Measurements from ENCODE around the gene CFAP47. TPM values are rescaled to one million over a fixed set of nuclear protein-coding genes. Genes with fewer than 3 reads are reported as not detected.
"Not testable (repeated sequence)": the region's sequence is repeated elsewhere in the genome, so short reads cannot be mapped to it uniquely, and the experiment has no call there.

The CFAP47 gene
- total RNA-seq, 1 donor from 2014 or later, result not detected

DNA sequence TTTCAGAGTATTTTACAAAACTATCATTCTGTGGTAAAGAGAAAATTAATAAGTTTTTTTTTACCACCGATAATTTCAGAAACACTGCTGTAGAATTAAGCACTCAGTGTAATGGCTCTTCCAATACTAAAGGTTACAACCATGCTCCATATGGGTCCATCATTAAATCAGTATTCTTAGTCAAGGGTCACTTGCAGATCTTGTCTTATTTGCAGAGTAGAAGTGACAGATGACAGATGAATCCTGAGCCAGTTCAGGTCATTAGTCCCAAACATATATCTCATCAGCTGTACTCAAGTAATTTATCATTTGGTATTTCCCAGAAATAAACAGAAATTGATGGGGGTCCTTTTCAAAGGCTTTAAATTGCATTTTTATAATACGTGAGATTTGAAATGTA, 182.9 kb downstream of the CFAP47 start:
- no peaks in the 10 kb centered on the region for H3K4me1 Mint-ChIP-seq (ENCODE audit: low read depth)
- no peaks in the 10 kb centered on the region for H3K9me3 Mint-ChIP-seq
- no peaks in the 10 kb centered on the region for H3K27me3 Mint-ChIP-seq (ENCODE audit: insufficient read depth)

DNA sequence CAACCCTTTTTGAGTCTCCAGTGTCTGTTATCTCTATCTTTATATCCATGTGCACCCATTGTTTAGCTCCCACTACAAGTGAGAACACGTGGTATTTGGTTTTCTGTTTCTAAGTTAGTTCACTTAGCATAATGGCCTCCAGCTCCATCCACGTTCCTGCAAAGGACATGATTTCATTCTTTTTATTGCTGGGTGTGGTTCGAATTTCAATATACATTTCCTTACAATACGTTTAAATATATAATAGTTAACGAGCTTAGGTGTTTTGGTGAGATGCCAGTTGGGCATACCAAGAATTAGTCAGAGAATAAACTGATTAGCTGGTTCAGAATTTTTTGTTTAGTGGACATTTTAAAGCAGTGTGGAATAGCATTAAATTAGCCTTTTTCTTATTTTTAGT, 196.7 kb downstream of the CFAP47 start:
- H3K4me3 Mint-ChIP-seq, result no peak overlapping the region
- no peaks in the 10 kb centered on the region for H3K4me1 Mint-ChIP-seq (ENCODE audit: low read depth)
- intact Hi-C loops (cut with micrococcal nuclease), result no loop called here
- DNase-seq (ENCODE audit: low spot score), result no peak
- no peak overlapping the region for H3K27ac Mint-ChIP-seq
- no peaks in the 10 kb centered on the region for H3K9me3 Mint-ChIP-seq
- H3K36me3 Mint-ChIP-seq (ENCODE audit: low read depth), result no peaks in the 10 kb centered on the region
- no peaks in the 10 kb centered on the region for H3K27me3 Mint-ChIP-seq (ENCODE audit: insufficient read depth)

More for the DNA sequence above, 182.9 kb downstream of the CFAP47 start:
- Mint-ChIP-seq H3K27ac (no peak overlapping the region), H3K36me3 (ENCODE audit: low read depth) (no peaks in the 10 kb centered on the region), H3K4me3 (no peak overlapping the region)
- intact Hi-C loops (cut with micrococcal nuclease), result no loop called here
- no peak for DNase-seq (ENCODE audit: low spot score)

DNA sequence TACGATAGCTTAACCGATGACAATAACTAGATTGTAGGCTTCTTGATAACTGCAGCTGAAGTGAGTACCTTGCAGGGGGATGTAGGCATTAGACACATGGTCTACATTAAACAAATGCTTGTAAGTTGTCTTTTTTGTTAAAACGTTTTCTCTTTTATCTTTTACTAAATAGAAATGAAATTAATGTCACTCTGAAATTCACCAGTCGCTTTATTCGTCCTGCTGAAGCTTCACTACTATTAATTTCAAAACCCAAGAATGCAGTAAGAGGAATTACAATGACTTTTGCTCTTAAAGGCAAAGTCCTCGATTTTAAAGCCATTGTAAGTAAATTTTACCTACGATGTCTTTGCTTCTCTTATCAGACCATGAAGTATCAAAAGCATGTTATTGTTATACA, 239.7 kb downstream of the CFAP47 start:
- H3K27ac Mint-ChIP-seq, result no peak overlapping the region
- H3K36me3 Mint-ChIP-seq (ENCODE audit: low read depth), result no peaks in the 10 kb centered on the region
- no peak overlapping the region for H3K4me3 Mint-ChIP-seq
- H3K27me3 Mint-ChIP-seq (ENCODE audit: insufficient read depth), result no peaks in the 10 kb centered on the region
- intact Hi-C loops (cut with micrococcal nuclease), result no loop called here
- H3K9me3 Mint-ChIP-seq, result no peaks in the 10 kb centered on the region
- DNase-seq (ENCODE audit: low spot score), result no peak
- no peaks in the 10 kb centered on the region for H3K4me1 Mint-ChIP-seq (ENCODE audit: low read depth)

DNA sequence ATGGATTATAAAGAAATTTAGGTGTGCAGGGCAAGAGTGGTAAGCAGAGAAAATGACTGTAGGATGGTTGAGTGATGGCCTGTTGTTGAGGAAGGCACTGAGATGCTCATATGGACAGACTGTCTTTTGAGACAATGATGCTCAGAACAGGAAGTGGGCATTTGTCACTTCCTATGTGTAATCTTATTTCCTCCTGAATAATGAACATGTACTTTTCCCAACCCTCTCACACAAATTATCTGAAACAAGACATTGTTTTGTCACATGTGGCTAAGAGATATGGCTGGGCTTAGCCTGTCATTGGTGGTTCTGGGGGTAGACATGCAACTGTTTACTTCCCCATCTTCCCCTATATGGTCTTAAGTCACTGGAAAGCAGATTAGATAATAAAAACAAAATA, 240.5 kb downstream of the CFAP47 start:
- no peak for DNase-seq (ENCODE audit: low spot score)
- H3K27ac Mint-ChIP-seq, result no peak overlapping the region
- H3K36me3 Mint-ChIP-seq (ENCODE audit: low read depth), result no peaks in the 10 kb centered on the region
- intact Hi-C loops (cut with micrococcal nuclease), result no loop called here
- H3K27me3 Mint-ChIP-seq (ENCODE audit: insufficient read depth), result no peaks in the 10 kb centered on the region
- H3K4me1 Mint-ChIP-seq (ENCODE audit: low read depth), result no peaks in the 10 kb centered on the region
- H3K9me3 Mint-ChIP-seq, result no peaks in the 10 kb centered on the region
- H3K4me3 Mint-ChIP-seq, result no peak overlapping the region

DNA sequence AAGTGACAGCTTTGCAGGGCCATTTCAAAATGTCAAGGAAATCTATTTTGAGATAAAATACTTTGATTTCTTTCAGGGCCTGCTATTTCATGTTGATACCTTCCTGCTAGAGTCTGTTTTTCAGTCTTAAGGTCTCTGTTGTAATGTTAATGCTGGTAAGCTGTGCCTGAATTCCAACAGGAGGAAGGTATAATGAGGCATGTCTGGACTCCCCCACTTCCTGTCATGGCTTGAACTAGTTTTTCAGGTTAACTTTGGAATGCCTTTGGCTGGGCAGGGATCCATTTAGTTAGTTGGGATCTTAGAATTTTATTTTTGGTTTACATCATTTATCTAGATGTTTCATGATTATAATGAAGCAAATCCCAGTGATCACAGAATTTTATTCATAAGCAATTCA, 279.0 kb downstream of the CFAP47 start:
- DNase-seq (ENCODE audit: low spot score), result no peak
- Mint-ChIP-seq H3K27ac (no peak overlapping the region), H3K9me3 (no peaks in the 10 kb centered on the region), H3K4me1 (ENCODE audit: low read depth) (no peaks in the 10 kb centered on the region), H3K4me3 (no peak overlapping the region), H3K36me3 (ENCODE audit: low read depth) (no peaks in the 10 kb centered on the region), H3K27me3 (ENCODE audit: insufficient read depth) (no peaks in the 10 kb centered on the region)
- intact Hi-C loops (cut with micrococcal nuclease), result no loop called here

DNA sequence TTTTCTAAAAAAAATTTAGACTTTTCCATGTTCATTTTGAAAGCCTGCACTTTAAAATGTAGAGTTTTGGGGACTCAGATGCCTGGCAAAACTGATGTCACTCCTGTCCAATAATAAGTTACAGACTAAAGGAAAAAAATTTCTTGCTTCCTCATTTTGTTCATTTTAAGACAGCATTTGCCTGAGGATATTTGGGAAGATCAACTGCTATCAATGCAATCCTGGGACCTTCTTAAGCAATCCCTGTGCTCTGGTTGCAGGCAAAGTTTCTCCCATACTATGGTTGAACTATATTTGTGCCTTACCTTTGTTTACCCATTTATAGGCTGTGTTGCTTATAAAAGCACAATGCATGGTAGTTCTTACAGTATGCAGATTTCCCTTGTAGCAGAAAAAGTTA, 280.4 kb downstream of the CFAP47 start:
- Mint-ChIP-seq H3K36me3 (ENCODE audit: low read depth) (no peaks in the 10 kb centered on the region), H3K9me3 (no peaks in the 10 kb centered on the region), H3K4me1 (ENCODE audit: low read depth) (no peaks in the 10 kb centered on the region), H3K27me3 (ENCODE audit: insufficient read depth) (no peaks in the 10 kb centered on the region), H3K27ac (no peak overlapping the region), H3K4me3 (no peak overlapping the region)
- intact Hi-C loops (cut with micrococcal nuclease), result no loop called here
- DNase-seq (ENCODE audit: low spot score), result no peak

DNA sequence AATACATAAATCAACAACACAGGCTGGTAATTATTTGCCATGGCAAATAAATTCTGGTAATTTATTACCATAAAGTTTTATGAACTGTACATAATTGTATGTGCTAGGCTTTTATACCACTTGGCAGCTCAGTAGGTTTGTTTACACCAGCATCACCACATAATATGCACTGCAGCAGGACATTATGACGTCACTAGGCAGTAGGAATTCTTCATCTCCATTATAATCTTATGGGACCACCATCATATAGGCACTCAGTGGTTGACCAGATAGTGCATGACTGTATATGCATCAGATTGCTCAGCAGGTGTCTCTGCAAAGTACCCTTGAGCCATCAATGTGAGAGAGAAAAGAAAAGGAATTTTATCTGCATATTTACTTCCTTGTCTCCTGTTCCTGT, 295.4 kb downstream of the CFAP47 start:
- Mint-ChIP-seq H3K9me3 (no peaks in the 10 kb centered on the region), H3K4me1 (ENCODE audit: low read depth) (no peaks in the 10 kb centered on the region), H3K27me3 (ENCODE audit: insufficient read depth) (no peaks in the 10 kb centered on the region), H3K27ac (no peak overlapping the region), H3K36me3 (ENCODE audit: low read depth) (no peaks in the 10 kb centered on the region), H3K4me3 (no peak overlapping the region)
- no peak for DNase-seq (ENCODE audit: low spot score)
- intact Hi-C loops (cut with micrococcal nuclease), result no loop called here

DNA sequence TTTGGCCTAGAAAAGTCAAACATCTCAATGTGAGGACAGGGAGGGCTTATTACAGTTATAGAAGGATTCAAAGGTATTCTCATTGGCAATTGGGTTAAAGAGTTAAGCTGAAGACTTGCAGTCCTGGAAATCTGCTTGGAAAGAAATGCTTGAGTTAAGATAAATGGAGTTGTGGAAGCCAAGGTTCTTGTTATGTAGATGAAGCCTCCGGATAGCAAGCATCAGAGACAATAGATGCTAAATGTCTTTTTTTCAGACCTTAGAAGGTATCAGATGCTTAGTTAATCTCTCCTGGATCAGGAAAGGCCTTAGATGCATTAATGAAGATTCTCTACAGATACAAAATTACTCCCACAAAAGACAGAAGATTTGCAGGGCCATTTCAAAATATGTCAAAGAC, 299.3 kb downstream of the CFAP47 start:
- Mint-ChIP-seq H3K4me1 (ENCODE audit: low read depth) (no peaks in the 10 kb centered on the region), H3K36me3 (ENCODE audit: low read depth) (no peaks in the 10 kb centered on the region), H3K9me3 (no peaks in the 10 kb centered on the region), H3K27me3 (ENCODE audit: insufficient read depth) (no peaks in the 10 kb centered on the region), H3K27ac (no peak overlapping the region), H3K4me3 (no peak overlapping the region)
- DNase-seq (ENCODE audit: low spot score), result no peak
- intact Hi-C loops (cut with micrococcal nuclease), result no loop called here

DNA sequence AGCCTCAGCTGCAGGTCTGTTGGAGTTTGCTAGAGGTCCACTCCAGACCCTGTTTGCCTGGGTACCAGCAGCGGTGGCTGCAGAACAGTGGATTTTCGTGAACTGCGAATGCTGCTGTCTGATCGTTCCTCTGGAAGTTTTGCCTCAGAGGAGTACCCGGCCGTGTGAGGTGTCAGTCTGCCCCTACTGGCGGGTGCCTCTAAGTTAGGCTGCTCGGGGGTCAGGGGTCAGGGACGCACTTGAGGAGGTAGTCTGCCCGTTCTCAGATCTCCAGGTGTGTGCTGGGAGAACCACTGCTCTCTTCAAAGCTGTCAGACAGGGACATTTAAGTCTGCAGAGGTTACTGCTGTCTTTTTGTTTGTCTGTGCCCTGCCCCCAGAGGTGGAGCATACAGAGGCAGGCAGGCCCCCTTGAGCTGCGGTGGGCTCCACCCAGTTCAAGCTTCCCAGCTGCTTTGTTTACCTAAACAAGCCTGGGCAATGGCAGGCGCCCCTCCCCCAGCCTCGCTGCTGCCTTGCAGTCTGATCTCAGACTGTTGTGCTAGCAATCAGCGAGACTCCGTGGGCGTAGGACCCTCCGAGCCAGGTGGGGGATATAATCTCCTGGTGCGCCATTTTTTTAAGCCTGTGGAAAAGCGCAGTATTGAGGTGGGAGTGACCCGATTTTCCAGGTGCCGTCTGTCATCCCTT, 315.4 kb downstream of the CFAP47 start:
- intact Hi-C loops (cut with micrococcal nuclease); H3K4me3 Mint-ChIP-seq; H3K9me3 Mint-ChIP-seq; H3K36me3 Mint-ChIP-seq (ENCODE audit: low read depth); H3K27ac Mint-ChIP-seq; H3K27me3 Mint-ChIP-seq (ENCODE audit: insufficient read depth); H3K4me1 Mint-ChIP-seq (ENCODE audit: low read depth); DNase-seq (ENCODE audit: low spot score): not testable (repeated sequence)

DNA sequence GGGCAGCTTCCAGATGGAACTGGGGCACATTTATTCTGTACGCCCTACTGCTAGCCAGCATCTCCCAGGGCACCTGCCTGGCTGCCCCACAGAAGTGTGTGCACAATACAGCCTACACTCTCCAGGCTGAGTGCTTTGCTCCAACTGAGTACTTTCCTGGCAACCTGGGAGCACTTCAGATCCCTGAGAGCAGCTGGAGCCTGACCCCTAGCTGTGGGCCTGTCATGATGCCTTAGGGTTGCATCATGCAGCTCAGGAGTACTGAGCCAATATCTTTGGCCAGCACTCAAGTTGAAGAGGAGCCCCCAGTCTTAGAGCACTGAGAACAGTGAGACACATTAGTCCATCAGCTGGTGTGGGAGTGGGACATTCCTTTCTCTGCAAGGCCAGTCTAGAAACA, 321.9 kb downstream of the CFAP47 start:
- Mint-ChIP-seq H3K4me3 (no peak overlapping the region), H3K27ac (no peak overlapping the region), H3K4me1 (ENCODE audit: low read depth) (no peaks in the 10 kb centered on the region), H3K36me3 (ENCODE audit: low read depth) (no peaks in the 10 kb centered on the region), H3K27me3 (ENCODE audit: insufficient read depth) (no peaks in the 10 kb centered on the region), H3K9me3 (no peaks in the 10 kb centered on the region)
- DNase-seq (ENCODE audit: low spot score), result no peak
- intact Hi-C loops (cut with micrococcal nuclease), result no loop called here

DNA sequence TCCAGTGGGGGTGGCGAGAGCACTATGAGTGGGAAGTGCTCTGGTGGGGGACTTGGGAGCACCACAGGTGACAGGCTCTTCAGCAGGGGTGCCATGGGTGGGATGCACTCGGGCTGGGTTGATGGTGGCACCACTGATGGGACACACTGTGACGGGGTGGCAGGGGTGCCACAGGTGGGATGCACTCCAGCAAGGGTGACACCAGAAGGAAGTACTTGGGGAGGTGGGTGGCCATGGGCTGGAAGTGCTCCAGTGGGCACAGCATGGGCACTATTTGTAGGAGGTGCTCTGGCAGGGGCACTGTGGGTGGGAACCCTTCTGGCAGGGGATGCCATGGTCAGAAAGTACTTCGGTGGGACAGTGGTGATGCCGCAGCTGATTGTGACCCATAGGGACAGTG, 346.6 kb downstream of the CFAP47 start:
- Mint-ChIP-seq H3K4me3 (no peak overlapping the region), H3K27me3 (ENCODE audit: insufficient read depth) (no peaks in the 10 kb centered on the region), H3K9me3 (peaks cover 6% of the 10 kb centered on the region), H3K36me3 (ENCODE audit: low read depth) (no peaks in the 10 kb centered on the region), H3K27ac (no peak overlapping the region), H3K4me1 (ENCODE audit: low read depth) (no peaks in the 10 kb centered on the region)
- intact Hi-C loops (cut with micrococcal nuclease), result no loop called here
- DNase-seq (ENCODE audit: low spot score), result no peak

DNA sequence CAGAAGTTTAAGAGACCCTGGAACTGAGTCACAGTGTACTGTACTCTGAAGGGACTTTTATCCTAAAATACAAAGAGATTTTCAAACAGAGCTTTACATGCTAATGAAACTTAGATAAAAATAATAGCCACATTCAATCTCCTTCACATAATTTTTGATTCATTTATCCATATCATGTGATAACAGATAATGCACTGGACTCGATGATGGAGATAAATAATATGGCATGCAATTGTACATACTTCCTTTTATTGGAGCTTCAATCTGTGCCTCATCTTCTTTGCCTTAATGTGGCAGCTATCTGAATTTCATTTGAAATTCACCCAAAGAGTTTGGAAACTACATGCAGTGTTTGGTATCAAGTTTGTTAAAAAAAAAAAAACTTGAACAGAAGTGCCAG, 390.6 kb downstream of the CFAP47 start:
- Mint-ChIP-seq H3K4me3 (no peak overlapping the region), H3K4me1 (ENCODE audit: low read depth) (no peaks in the 10 kb centered on the region), H3K9me3 (no peaks in the 10 kb centered on the region), H3K36me3 (ENCODE audit: low read depth) (no peaks in the 10 kb centered on the region), H3K27me3 (ENCODE audit: insufficient read depth) (no peaks in the 10 kb centered on the region), H3K27ac (no peak overlapping the region)
- DNase-seq (ENCODE audit: low spot score), result no peak
- intact Hi-C loops (cut with micrococcal nuclease), result no loop called here

DNA sequence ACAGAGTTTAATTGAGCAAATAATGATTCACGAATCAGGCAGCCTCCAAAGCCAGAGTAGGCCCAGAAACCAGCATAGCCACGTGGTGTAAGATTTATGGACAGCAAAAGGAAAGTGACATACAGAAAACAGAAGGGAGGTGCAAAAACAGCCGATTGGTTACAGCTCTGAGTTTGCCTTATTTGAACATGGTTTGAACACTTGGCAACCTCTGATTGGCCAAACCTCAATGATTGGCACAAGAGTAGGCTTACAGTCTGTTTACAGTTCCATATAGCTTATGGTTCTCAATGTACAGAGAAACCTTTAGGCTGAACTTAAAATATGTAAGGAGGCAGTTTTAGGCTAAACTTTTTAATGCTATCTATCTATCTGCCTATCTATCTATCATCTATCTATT, 394.8 kb downstream of the CFAP47 start:
- Mint-ChIP-seq H3K27ac (no peak overlapping the region), H3K4me3 (no peak overlapping the region), H3K27me3 (ENCODE audit: insufficient read depth) (no peaks in the 10 kb centered on the region), H3K9me3 (no peaks in the 10 kb centered on the region), H3K4me1 (ENCODE audit: low read depth) (no peaks in the 10 kb centered on the region), H3K36me3 (ENCODE audit: low read depth) (no peaks in the 10 kb centered on the region)
- intact Hi-C loops (cut with micrococcal nuclease), result no loop called here
- no peak for DNase-seq (ENCODE audit: low spot score)

DNA sequence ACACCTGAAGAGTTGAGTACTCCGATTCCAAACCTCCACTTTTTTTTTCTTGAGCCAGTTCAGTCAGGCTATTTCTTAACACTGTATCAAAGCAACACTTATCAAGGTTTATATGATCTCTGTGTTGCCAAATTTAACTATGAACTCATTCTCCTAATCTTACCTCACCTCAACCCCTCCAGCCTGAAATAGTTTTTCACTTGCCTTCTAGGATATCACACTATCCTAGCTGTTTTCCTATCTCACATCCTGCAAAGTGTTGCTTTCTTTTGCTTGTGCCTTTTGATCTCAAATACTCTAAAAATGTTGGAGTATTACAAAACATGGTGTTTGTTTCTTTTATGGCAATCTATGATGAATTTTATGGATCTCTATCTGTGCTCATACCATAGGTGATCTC, 415.0 kb downstream of the CFAP47 start:
- no peak for DNase-seq (ENCODE audit: low spot score)
- no peaks in the 10 kb centered on the region for H3K9me3 Mint-ChIP-seq
- intact Hi-C loops (cut with micrococcal nuclease), result no loop called here
- H3K27ac Mint-ChIP-seq, result no peak overlapping the region
- no peaks in the 10 kb centered on the region for H3K27me3 Mint-ChIP-seq (ENCODE audit: insufficient read depth)
- no peaks in the 10 kb centered on the region for H3K4me1 Mint-ChIP-seq (ENCODE audit: low read depth)
- no peaks in the 10 kb centered on the region for H3K36me3 Mint-ChIP-seq (ENCODE audit: low read depth)
- no peak overlapping the region for H3K4me3 Mint-ChIP-seq

Measured in activated T-helper 1 cell treated with anti-CD3 and anti-CD28 coated beads, Interleukin-12 subunit alpha, Interleukin-12 subunit beta, Interleukin-2, Interleukin-4 antibody, amounts not matched to agents 30 ng/mL and 10 ng/mL and 1 ng/mL, durations not matched to agents 14 hours and 24 hours and 36 hours (primary cell).